BE2C (cell line): ENCODE data around the gene STXBP5.

ENCODE experiments used
- DNase-seq: peaks from one replicate; pipeline ENCODE4 v3.0.0-alpha.2; 2020
- H3K27me3 ChIP-seq: fragments of 250-450 bp; sonication (Bioruptor Pico); 2 replicates; pipeline ENCODE4 v1.5.1; 2020; ENCODE audit warnings: mild to moderate bottlenecking
- H3K36me3 ChIP-seq: fragments of 250-450 bp; sonication (Bioruptor Pico); 2 replicates; pipeline ENCODE4 v1.5.1; 2020; ENCODE audit warnings: mild to moderate bottlenecking
- H3K4me1 ChIP-seq: fragments of 250-450 bp; sonication (Bioruptor Pico); 2 replicates; pipeline ENCODE4 v1.5.1; 2020
- H3K4me3 ChIP-seq: 2 replicates; pipeline ENCODE4 v1.5.1; 2011; ENCODE audit warnings: low read depth, low read length
- H3K9me3 ChIP-seq: fragments of 250-450 bp; sonication (Bioruptor Pico); 2 replicates; pipeline ENCODE4 v1.5.1; 2020
- CTCF ChIP-seq: IDR thresholded peaks from 2 replicates; pipeline ENCODE4 v1.5.1; 2012; ENCODE audit warnings: mild to moderate bottlenecking, low read depth, low read length

The STXBP5 gene

GRCh38 chr6:147195987-147196386, 8.2 kb upstream of the STXBP5 start:
- TF ChIP-seq CTCF: no peak
- Histone ChIP-seq H3K4me1 (no peaks in the 10 kb centered on the region; the same call in 1 of the 2 replicates), H3K4me3 (no peak overlapping the region), H3K36me3 (no peaks in the 10 kb centered on the region), H3K9me3 (no peaks in the 10 kb centered on the region), H3K27me3 (no peaks in the 10 kb centered on the region)
- no peak for DNase-seq

GRCh38 chr6:147200711-147201110, 3.5 kb upstream of the STXBP5 start:
- Histone ChIP-seq H3K36me3 (no peaks in the 10 kb centered on the region), H3K27me3 (no peaks in the 10 kb centered on the region), H3K4me3 (no peak overlapping the region), H3K4me1 (no peaks in the 10 kb centered on the region), H3K9me3 (no peaks in the 10 kb centered on the region)
- DNase-seq: no peak
- TF ChIP-seq CTCF: no peak

GRCh38 chr6:147201885-147202515, 2.2 kb upstream of the STXBP5 start:
- TF ChIP-seq CTCF: no peak
- Histone ChIP-seq H3K9me3 (no peaks in the 10 kb centered on the region), H3K4me3 (peak overlapping the region; percentile 88), H3K27me3 (no peaks in the 10 kb centered on the region), H3K4me1 (no peaks in the 10 kb centered on the region), H3K36me3 (no peaks in the 10 kb centered on the region)
- peak; percentile 53 for DNase-seq

- Histone ChIP-seq H3K27me3 (no peaks in the 10 kb centered on the region), H3K36me3 (no peaks in the 10 kb centered on the region; the same call in 1 of the 2 replicates), H3K4me1 (no peaks in the 10 kb centered on the region), H3K4me3 (peak overlapping the region; percentile 88), H3K9me3 (no peaks in the 10 kb centered on the region)
- no peak for TF ChIP-seq CTCF
- DNase-seq: peak; percentile 85
Observed at GRCh38 chr6:147202516-147203310, 1.5 kb upstream of the STXBP5 start.

- H3K9me3 ChIP-seq: no peaks in the 10 kb centered on the region
- DNase-seq: peak; percentile 82
- H3K4me1 ChIP-seq: no peaks in the 10 kb centered on the region
- no peak for TF ChIP-seq CTCF
- no peaks in the 10 kb centered on the region; the same call in 1 of the 2 replicates for H3K36me3 ChIP-seq
- no peaks in the 10 kb centered on the region for H3K27me3 ChIP-seq
- peak overlapping the region; percentile 88 for H3K4me3 ChIP-seq
Observed at GRCh38 chr6:147203311-147204059, 732 bp upstream of the STXBP5 start.
